HEK293 (cell line): ENCODE results near the gene CARD14.

ENCODE experiments used
- ZNF302 ChIP-seq: fragments of 450-650 bp; formaldehyde crosslinking; IDR thresholded peaks from 2 replicates; pipeline ENCODE4 v1.5.1; 2016; ENCODE audit warnings: missing biosample characterization, missing genetic modification characterization, low read depth
- ZNF394 ChIP-seq: fragments of 450-650 bp; formaldehyde crosslinking; IDR thresholded peaks from 2 replicates; pipeline ENCODE4 v1.5.1; 2016; ENCODE audit warnings: missing biosample characterization, missing genetic modification characterization, mild to moderate bottlenecking, moderate library complexity, borderline replicate concordance
- TF ChIP-seq, protein P1 (sequence below): fragments of 450-650 bp; IDR thresholded peaks from 2 replicates; pipeline ENCODE4 v1.5.1; 2018; ENCODE audit warnings: missing biosample characterization, mild to moderate bottlenecking, missing genetic modification characterization
- TF ChIP-seq, protein P2 (sequence below): fragments of 450-650 bp; formaldehyde crosslinking; IDR thresholded peaks from 2 replicates; pipeline ENCODE4 v1.5.1; 2016; ENCODE audit warnings: missing biosample characterization, missing genetic modification characterization

DNA sequence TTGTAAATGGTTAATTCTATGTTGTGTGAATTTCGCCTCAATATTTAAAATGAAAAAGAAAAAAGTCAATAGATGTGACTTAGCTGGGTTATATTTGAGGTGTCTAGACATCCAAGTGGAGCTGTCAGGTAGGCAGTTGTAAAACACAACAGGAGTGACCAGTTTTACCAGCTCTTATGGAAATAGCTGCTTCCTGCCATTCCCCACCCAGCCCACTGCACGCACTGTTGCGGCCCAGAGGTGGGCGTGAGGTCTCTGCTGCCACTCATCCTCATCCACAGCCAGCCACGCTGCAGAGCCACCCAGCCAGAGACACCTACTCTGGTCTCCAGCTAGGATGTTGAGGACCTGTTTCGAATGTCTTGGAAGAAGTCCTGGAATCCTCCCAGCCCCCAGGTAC, 3.4 kb upstream of the CARD14 start:
- TF ChIP-seq, protein P1, sequence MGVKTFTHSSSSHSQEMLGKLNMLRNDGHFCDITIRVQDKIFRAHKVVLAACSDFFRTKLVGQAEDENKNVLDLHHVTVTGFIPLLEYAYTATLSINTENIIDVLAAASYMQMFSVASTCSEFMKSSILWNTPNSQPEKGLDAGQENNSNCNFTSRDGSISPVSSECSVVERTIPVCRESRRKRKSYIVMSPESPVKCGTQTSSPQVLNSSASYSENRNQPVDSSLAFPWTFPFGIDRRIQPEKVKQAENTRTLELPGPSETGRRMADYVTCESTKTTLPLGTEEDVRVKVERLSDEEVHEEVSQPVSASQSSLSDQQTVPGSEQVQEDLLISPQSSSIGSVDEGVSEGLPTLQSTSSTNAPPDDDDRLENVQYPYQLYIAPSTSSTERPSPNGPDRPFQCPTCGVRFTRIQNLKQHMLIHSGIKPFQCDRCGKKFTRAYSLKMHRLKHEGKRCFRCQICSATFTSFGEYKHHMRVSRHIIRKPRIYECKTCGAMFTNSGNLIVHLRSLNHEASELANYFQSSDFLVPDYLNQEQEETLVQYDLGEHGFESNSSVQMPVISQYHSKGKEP (tag by site-specific recombination) = no peak
- TF ChIP-seq, protein P2, sequence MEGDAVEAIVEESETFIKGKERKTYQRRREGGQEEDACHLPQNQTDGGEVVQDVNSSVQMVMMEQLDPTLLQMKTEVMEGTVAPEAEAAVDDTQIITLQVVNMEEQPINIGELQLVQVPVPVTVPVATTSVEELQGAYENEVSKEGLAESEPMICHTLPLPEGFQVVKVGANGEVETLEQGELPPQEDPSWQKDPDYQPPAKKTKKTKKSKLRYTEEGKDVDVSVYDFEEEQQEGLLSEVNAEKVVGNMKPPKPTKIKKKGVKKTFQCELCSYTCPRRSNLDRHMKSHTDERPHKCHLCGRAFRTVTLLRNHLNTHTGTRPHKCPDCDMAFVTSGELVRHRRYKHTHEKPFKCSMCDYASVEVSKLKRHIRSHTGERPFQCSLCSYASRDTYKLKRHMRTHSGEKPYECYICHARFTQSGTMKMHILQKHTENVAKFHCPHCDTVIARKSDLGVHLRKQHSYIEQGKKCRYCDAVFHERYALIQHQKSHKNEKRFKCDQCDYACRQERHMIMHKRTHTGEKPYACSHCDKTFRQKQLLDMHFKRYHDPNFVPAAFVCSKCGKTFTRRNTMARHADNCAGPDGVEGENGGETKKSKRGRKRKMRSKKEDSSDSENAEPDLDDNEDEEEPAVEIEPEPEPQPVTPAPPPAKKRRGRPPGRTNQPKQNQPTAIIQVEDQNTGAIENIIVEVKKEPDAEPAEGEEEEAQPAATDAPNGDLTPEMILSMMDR (tag by site-specific recombination) = no peak
- TF ChIP-seq ZNF302 (tag by site-specific recombination) (no peak), ZNF394 (no peak)
